HEK293T (cell line): ENCODE results near the gene BMP7.

ENCODE experiments used
- CTCF ChIA-PET: fragments of 350-600 bp; formaldehyde crosslinking; extraction: SDS; loops from one replicate; lab custom pipeline; 2021; ENCODE audit warnings: antibody characterized with exemption, inconsistent platforms; lab: Yijun Ruan, JAX
- POLR2A ChIA-PET: fragments of 350-600 bp; formaldehyde crosslinking; extraction: SDS; loops from one replicate; lab custom pipeline; 2020; ENCODE audit warnings: antibody characterized with exemption, inconsistent platforms; lab: Yijun Ruan, JAX
- DNase-seq: peaks from one replicate; pipeline ENCODE4 v3.0.0; 2012; ENCODE audit warnings: mixed read lengths; ENCODE audit errors: extremely low spot score
- ARNT ChIP-seq: fragments of 450-650 bp; IDR thresholded peaks from 2 replicates; pipeline ENCODE4 v1.6.1; 2017; ENCODE audit warnings: mild to moderate bottlenecking
- BHLHE40 ChIP-seq: fragments of 450-650 bp; IDR thresholded peaks from 2 replicates; pipeline ENCODE4 v1.6.1; 2016; ENCODE audit warnings: mild to moderate bottlenecking, moderate library complexity, borderline replicate concordance
- CTBP1 ChIP-seq: fragments of 450-650 bp; IDR thresholded peaks from 2 replicates; pipeline ENCODE4 v1.6.1; 2016; ENCODE audit warnings: borderline replicate concordance
- ELF4 ChIP-seq: fragments of 450-650 bp; IDR thresholded peaks from 2 replicates; pipeline ENCODE4 v1.6.1; 2017; ENCODE audit warnings: antibody characterized with exemption
- FOXA1 ChIP-seq: fragments of 450-650 bp; IDR thresholded peaks from 2 replicates; pipeline ENCODE4 v1.6.1; 2016; ENCODE audit warnings: mild to moderate bottlenecking
- FOXK2 ChIP-seq: fragments of 450-650 bp; IDR thresholded peaks from 2 replicates; pipeline ENCODE4 v1.6.1; 2016; ENCODE audit warnings: mild to moderate bottlenecking
- FOXM1 ChIP-seq: fragments of 450-650 bp; IDR thresholded peaks from 2 replicates; pipeline ENCODE4 v1.6.1; 2017; ENCODE audit warnings: mild to moderate bottlenecking, borderline replicate concordance
- HDGF ChIP-seq: fragments of 450-650 bp; IDR thresholded peaks from 2 replicates; pipeline ENCODE4 v1.6.1; 2017; ENCODE audit warnings: antibody characterized with exemption, borderline replicate concordance
- L3MBTL2 ChIP-seq: fragments of 450-650 bp; conservative IDR thresholded peaks from 2 replicates; pipeline ENCODE4 v1.6.1; 2016; ENCODE audit warnings: mild to moderate bottlenecking
- LEF1 ChIP-seq: fragments of 450-650 bp; IDR thresholded peaks from 2 replicates; pipeline ENCODE4 v1.6.1; 2017; ENCODE audit warnings: mild to moderate bottlenecking, borderline replicate concordance
- NFRKB ChIP-seq: fragments of 450-650 bp; IDR thresholded peaks from 2 replicates; pipeline ENCODE4 v1.6.1; 2016; ENCODE audit warnings: mild to moderate bottlenecking, moderate library complexity
- SP1 ChIP-seq: fragments of 450-650 bp; IDR thresholded peaks from 2 replicates; pipeline ENCODE4 v1.6.1; 2017
- SUZ12 ChIP-seq: fragments of 450-650 bp; IDR thresholded peaks from 2 replicates; pipeline ENCODE4 v1.6.1; 2016; ENCODE audit warnings: mild to moderate bottlenecking
- TARDBP ChIP-seq: fragments of 450-650 bp; IDR thresholded peaks from 2 replicates; pipeline ENCODE4 v1.6.1; 2016
- ZNF384 ChIP-seq: fragments of 450-650 bp; IDR thresholded peaks from 2 replicates; pipeline ENCODE4 v1.6.1; 2016
- TF ChIP-seq, protein P1 (sequence below): fragments of 450-650 bp; IDR thresholded peaks from 2 replicates; pipeline ENCODE4 v1.6.1; 2016

The BMP7 gene

DNA sequence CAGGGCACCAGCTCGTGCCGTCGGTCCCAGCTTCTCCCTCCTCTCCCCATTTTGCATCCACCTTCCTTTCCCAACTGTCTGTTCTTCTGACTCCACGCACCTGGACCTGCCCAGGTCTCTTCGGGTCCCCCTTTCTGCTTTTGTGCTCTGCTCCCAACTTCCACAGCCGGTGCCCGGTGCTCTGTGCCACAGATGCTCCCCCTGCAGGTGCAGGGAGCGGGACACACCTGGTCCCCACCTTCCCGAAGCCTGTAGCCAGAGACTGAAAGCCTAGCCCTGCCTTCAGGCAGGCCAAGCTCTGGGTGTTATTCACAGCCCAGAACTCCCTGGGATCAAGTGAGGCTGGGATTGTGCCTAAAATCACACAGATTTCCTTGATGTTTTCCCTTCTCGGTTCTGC, 24.6 kb upstream of the BMP7 start:
- TF ChIP-seq LEF1 (no peak), ELF4 (no peak), ZNF384 (no peak), SP1 (no peak), TARDBP (no peak), CTBP1 (no peak), ARNT (no peak), HDGF (no peak), BHLHE40 (no peak), SUZ12 (no peak), FOXA1 (no peak), L3MBTL2 (no peak), FOXM1 (no peak), NFRKB (no peak)
- TF ChIP-seq, protein P1, sequence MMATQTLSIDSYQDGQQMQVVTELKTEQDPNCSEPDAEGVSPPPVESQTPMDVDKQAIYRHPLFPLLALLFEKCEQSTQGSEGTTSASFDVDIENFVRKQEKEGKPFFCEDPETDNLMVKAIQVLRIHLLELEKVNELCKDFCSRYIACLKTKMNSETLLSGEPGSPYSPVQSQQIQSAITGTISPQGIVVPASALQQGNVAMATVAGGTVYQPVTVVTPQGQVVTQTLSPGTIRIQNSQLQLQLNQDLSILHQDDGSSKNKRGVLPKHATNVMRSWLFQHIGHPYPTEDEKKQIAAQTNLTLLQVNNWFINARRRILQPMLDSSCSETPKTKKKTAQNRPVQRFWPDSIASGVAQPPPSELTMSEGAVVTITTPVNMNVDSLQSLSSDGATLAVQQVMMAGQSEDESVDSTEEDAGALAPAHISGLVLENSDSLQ, result no peak
- no peak for DNase-seq
- ChIA-PET CTCF (no interaction called here), POLR2A (no interaction called here)

DNA sequence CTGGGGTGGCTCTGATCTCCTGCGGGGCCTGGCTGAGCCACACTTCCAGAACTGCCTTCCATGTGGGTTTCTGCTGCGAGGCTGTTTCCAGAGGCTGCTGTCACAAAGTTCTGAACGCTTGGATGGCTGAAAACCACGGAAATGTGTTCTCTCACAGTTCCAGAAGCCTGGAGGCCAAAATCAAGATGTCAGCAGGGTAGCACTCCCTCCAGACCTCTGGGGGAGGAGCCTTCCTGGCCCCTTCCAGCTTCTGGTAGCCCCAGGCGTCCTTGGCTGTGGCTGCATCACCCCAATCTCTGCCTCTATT, 23.7 kb upstream of the BMP7 start:
- no peak for DNase-seq
- CTCF ChIA-PET, result no interaction called here
- TF ChIP-seq ARNT (no peak), FOXA1 (no peak), HDGF (no peak), NFRKB (no peak), ELF4 (no peak), SUZ12 (no peak), SP1 (no peak), TARDBP (no peak), BHLHE40 (no peak), LEF1 (no peak), FOXM1 (no peak), ZNF384 (no peak), CTBP1 (no peak), L3MBTL2 (no peak), FOXK2 (no peak)
- TF ChIP-seq, protein P1, result no peak

GRCh38 chr20:57289391-57290177, 23.1 kb upstream of the BMP7 start:
- ChIA-PET POLR2A (no interaction called here), CTCF (no interaction called here)
- no peak for DNase-seq
- TF ChIP-seq SUZ12, result no peak
- TF ChIP-seq CTBP1, result no peak
- no peak for TF ChIP-seq FOXA1
- TF ChIP-seq, protein P1, result no peak
- TF ChIP-seq BHLHE40, result no peak
- TF ChIP-seq SP1, result no peak
- no peak for TF ChIP-seq L3MBTL2
- TF ChIP-seq LEF1, result no peak
- no peak for TF ChIP-seq HDGF
- no peak for TF ChIP-seq ARNT
- no peak for TF ChIP-seq ELF4
- no peak for TF ChIP-seq TARDBP
- no peak for TF ChIP-seq FOXK2
- no peak for TF ChIP-seq ZNF384
- TF ChIP-seq FOXM1, result no peak
- no peak for TF ChIP-seq NFRKB

More for the DNA sequence above, 23.7 kb upstream of the BMP7 start:
- POLR2A ChIA-PET, result no interaction called here

GRCh38 chr20:57288651-57289277, 22.3 kb upstream of the BMP7 start:
- CTCF ChIA-PET, result no interaction called here
- DNase-seq, result no peak
- POLR2A ChIA-PET, result no interaction called here
- TF ChIP-seq ARNT (no peak), SP1 (no peak), L3MBTL2 (no peak), FOXM1 (no peak), CTBP1 (no peak), FOXK2 (no peak), LEF1 (no peak), HDGF (no peak)
- TF ChIP-seq, protein P1, result no peak

GRCh38 chr20:57287901-57288300, 21.5 kb upstream of the BMP7 start:
- no peak for DNase-seq
- TF ChIP-seq HDGF (no peak), NFRKB (no peak), BHLHE40 (no peak), SUZ12 (no peak), ELF4 (no peak), ARNT (no peak), LEF1 (no peak), L3MBTL2 (no peak), ZNF384 (no peak), FOXA1 (no peak), SP1 (no peak), TARDBP (no peak), FOXK2 (no peak), CTBP1 (no peak), FOXM1 (no peak)
- TF ChIP-seq, protein P1, result no peak
- POLR2A ChIA-PET, result no interaction called here
- CTCF ChIA-PET, result no interaction called here
